Activated T-helper 17 cell treated with anti-CD3 and anti-CD28 coated beads, Interleukin-2, amount 50 U/mL, for 72 hours (primary cell): ENCODE results near the gene DAW1. TPM values are rescaled to one million over a fixed set of nuclear protein-coding genes. Genes with fewer than 3 reads are reported as not detected.

ENCODE experiments used
- ATAC-seq: fragments of 150-1000 bp; cut with Tn5 transposase; replicated peaks from 2 replicates; pipeline ENCODE4 v1.10.0; 2021; ENCODE audit warnings: mild to moderate bottlenecking, moderate library complexity
- H3K27ac Mint-ChIP-seq: one replicate; pipeline ENCODE4 v1.8.0; 2022; ENCODE audit warnings: mixed read lengths
- H3K27me3 Mint-ChIP-seq: one replicate; pipeline ENCODE4 v1.8.0; 2022; ENCODE audit warnings: mixed read lengths
- H3K36me3 Mint-ChIP-seq: one replicate; pipeline ENCODE4 v1.8.0; 2022; ENCODE audit warnings: low read depth, mild to moderate bottlenecking, mixed read lengths
- H3K4me1 Mint-ChIP-seq: one replicate; pipeline ENCODE4 v1.8.0; 2022; ENCODE audit warnings: mixed read lengths
- H3K4me3 Mint-ChIP-seq: one replicate; pipeline ENCODE4 v1.8.0; 2022; ENCODE audit warnings: mild to moderate bottlenecking, mixed read lengths
- H3K9me3 Mint-ChIP-seq: one replicate; pipeline ENCODE4 v1.8.0; 2022; ENCODE audit warnings: mixed read lengths
- total RNA-seq, 2 donors: library from RNA; stranded (reverse); gene quantifications; one replicate each; pipeline ENCODE4 v1.2.3, GENCODE V29; 2022

The DAW1 gene
- total RNA-seq, 2 donors from 2014 or later: 0.24 TPM; not detected in 1

GRCh38 chr2:227848586-227848985, 22.8 kb upstream of the DAW1 start:
- ATAC-seq: peak; percentile 86
- Mint-ChIP-seq H3K27me3 (no peaks in the 10 kb centered on the region), H3K36me3 (peaks cover 19% of the 10 kb centered on the region), H3K4me1 (peaks cover 32% of the 10 kb centered on the region), H3K4me3 (peak overlapping the region; percentile 85), H3K9me3 (no peaks in the 10 kb centered on the region), H3K27ac (peak overlapping the region; percentile 95)

- H3K27me3 Mint-ChIP-seq: no peaks in the 10 kb centered on the region
- no peaks in the 10 kb centered on the region for H3K9me3 Mint-ChIP-seq
- H3K27ac Mint-ChIP-seq: peak overlapping the region; percentile 95
- peak overlapping the region; percentile 85 for H3K4me3 Mint-ChIP-seq
- ATAC-seq: no peak
- peaks cover 32% of the 10 kb centered on the region for H3K4me1 Mint-ChIP-seq
- peaks cover 19% of the 10 kb centered on the region for H3K36me3 Mint-ChIP-seq
These were observed 21.5 kb upstream of the DAW1 start for GRCh38 chr2:227849906-227850305.

GRCh38 chr2:227853204-227853629, 18.2 kb upstream of the DAW1 start:
- no peaks in the 10 kb centered on the region for H3K27me3 Mint-ChIP-seq
- H3K4me3 Mint-ChIP-seq: no peak overlapping the region
- H3K9me3 Mint-ChIP-seq: no peaks in the 10 kb centered on the region
- no peak overlapping the region for H3K27ac Mint-ChIP-seq
- ATAC-seq: no peak
- peaks cover 21% of the 10 kb centered on the region for H3K4me1 Mint-ChIP-seq
- peaks cover 8% of the 10 kb centered on the region for H3K36me3 Mint-ChIP-seq

GRCh38 chr2:227853765-227854271, 17.6 kb upstream of the DAW1 start:
- Mint-ChIP-seq H3K4me1 (peaks cover 21% of the 10 kb centered on the region), H3K4me3 (no peak overlapping the region), H3K9me3 (no peaks in the 10 kb centered on the region), H3K27me3 (no peaks in the 10 kb centered on the region), H3K36me3 (peaks cover 2% of the 10 kb centered on the region), H3K27ac (no peak overlapping the region)
- no peak for ATAC-seq

- Mint-ChIP-seq H3K4me1 (peaks cover 16% of the 10 kb centered on the region), H3K27ac (no peak overlapping the region), H3K36me3 (no peaks in the 10 kb centered on the region), H3K27me3 (no peaks in the 10 kb centered on the region), H3K9me3 (no peaks in the 10 kb centered on the region), H3K4me3 (peak overlapping the region; percentile 22)
- ATAC-seq: no peak
These were observed 16.0 kb upstream of the DAW1 start for GRCh38 chr2:227855440-227855839.

- H3K27me3 Mint-ChIP-seq: no peaks in the 10 kb centered on the region
These were observed 14.7 kb upstream of the DAW1 start for GRCh38 chr2:227856697-227857096.

GRCh38 chr2:227860221-227860641, 11.2 kb upstream of the DAW1 start:
- Mint-ChIP-seq H3K4me1 (peaks cover 14% of the 10 kb centered on the region), H3K4me3 (peak overlapping the region; percentile 52), H3K27me3 (no peaks in the 10 kb centered on the region), H3K36me3 (no peaks in the 10 kb centered on the region), H3K27ac (peak overlapping the region; percentile 83), H3K9me3 (no peaks in the 10 kb centered on the region)
- no peak for ATAC-seq

More at GRCh38 chr2:227856697-227857096, 14.7 kb upstream of the DAW1 start:
- Mint-ChIP-seq H3K9me3 (no peaks in the 10 kb centered on the region), H3K4me3 (peak overlapping the region; percentile 34), H3K36me3 (no peaks in the 10 kb centered on the region), H3K27ac (no peak overlapping the region), H3K4me1 (peaks cover 18% of the 10 kb centered on the region)
- ATAC-seq: peak; percentile 26

- Mint-ChIP-seq H3K4me1 (peaks cover 14% of the 10 kb centered on the region), H3K27me3 (no peaks in the 10 kb centered on the region), H3K4me3 (peak overlapping the region; percentile 52), H3K9me3 (no peaks in the 10 kb centered on the region), H3K27ac (peak overlapping the region; percentile 83), H3K36me3 (no peaks in the 10 kb centered on the region)
- no peak for ATAC-seq
These were observed 10.4 kb upstream of the DAW1 start for GRCh38 chr2:227861011-227861410.

- peaks cover 11% of the 10 kb centered on the region for H3K4me1 Mint-ChIP-seq
- no peaks in the 10 kb centered on the region for H3K9me3 Mint-ChIP-seq
- no peak overlapping the region for H3K4me3 Mint-ChIP-seq
- no peak for ATAC-seq
- no peaks in the 10 kb centered on the region for H3K27me3 Mint-ChIP-seq
- H3K27ac Mint-ChIP-seq: no peak overlapping the region
- H3K36me3 Mint-ChIP-seq: no peaks in the 10 kb centered on the region
These were observed 9.1 kb upstream of the DAW1 start for GRCh38 chr2:227862227-227862740.

- Mint-ChIP-seq H3K36me3 (no peaks in the 10 kb centered on the region), H3K27me3 (no peaks in the 10 kb centered on the region), H3K4me3 (no peak overlapping the region), H3K27ac (no peak overlapping the region), H3K4me1 (peaks cover 11% of the 10 kb centered on the region), H3K9me3 (no peaks in the 10 kb centered on the region)
- peak; percentile 52 for ATAC-seq
These were observed 8.5 kb upstream of the DAW1 start for GRCh38 chr2:227862741-227863588.

- H3K27me3 Mint-ChIP-seq: no peaks in the 10 kb centered on the region
- H3K36me3 Mint-ChIP-seq: no peaks in the 10 kb centered on the region
- no peak for ATAC-seq
- no peaks in the 10 kb centered on the region for H3K9me3 Mint-ChIP-seq
- H3K4me3 Mint-ChIP-seq: no peak overlapping the region
- no peak overlapping the region for H3K27ac Mint-ChIP-seq
- peaks cover 11% of the 10 kb centered on the region for H3K4me1 Mint-ChIP-seq
These were observed 7.2 kb upstream of the DAW1 start for GRCh38 chr2:227864161-227864756.

- Mint-ChIP-seq H3K4me3 (no peak overlapping the region), H3K9me3 (no peaks in the 10 kb centered on the region), H3K36me3 (no peaks in the 10 kb centered on the region), H3K27me3 (no peaks in the 10 kb centered on the region), H3K27ac (no peak overlapping the region), H3K4me1 (peaks cover 9% of the 10 kb centered on the region)
- no peak for ATAC-seq
These were observed 6.1 kb upstream of the DAW1 start for GRCh38 chr2:227865291-227865690.

- Mint-ChIP-seq H3K36me3 (no peaks in the 10 kb centered on the region), H3K27me3 (no peaks in the 10 kb centered on the region), H3K27ac (no peak overlapping the region), H3K4me1 (no peaks in the 10 kb centered on the region), H3K4me3 (no peak overlapping the region), H3K9me3 (no peaks in the 10 kb centered on the region)
- ATAC-seq: no peak
These were observed 4.0 kb upstream of the DAW1 start for GRCh38 chr2:227867386-227867785.

- Mint-ChIP-seq H3K4me3 (peak overlapping the region; percentile 40), H3K27me3 (peaks cover 12% of the 10 kb centered on the region), H3K27ac (no peak overlapping the region), H3K36me3 (no peaks in the 10 kb centered on the region), H3K4me1 (no peaks in the 10 kb centered on the region), H3K9me3 (no peaks in the 10 kb centered on the region)
- peak; percentile 26 for ATAC-seq
These were observed 589 bp upstream of the DAW1 start for GRCh38 chr2:227870710-227871374.
